ENCODE measurements around the gene HOOK2. TPM values are rescaled to one million over a fixed set of nuclear protein-coding genes. Genes with fewer than 3 reads are reported as not detected.

HOOK2 gene
- total and polyA plus RNA-seq, 2 donors from 2014 or later, result 41.8 to 58.1 TPM

- Histone ChIP-seq H3K4me3 (ENCODE audit: low read length in 3 of 3) (no peak overlapping the region), H3K9me3 (ENCODE audit: control insufficient read depth in 2 of 3, insufficient read depth in 1 of 3, low read length in 3 of 3) (no peaks in the 10 kb centered on the region), H3K27me3 (ENCODE audit: control insufficient read depth, insufficient read depth, low read length) (no peaks in the 10 kb centered on the region), H3K4me1 (ENCODE audit: control insufficient read depth in 2 of 3, insufficient read depth in 2 of 3, low read depth in 1 of 3, low read length in 3 of 3) (no peaks in the 10 kb centered on the region), H3K36me3 (ENCODE audit: control insufficient read depth in 2 of 3, insufficient read depth in 3 of 3, low read length in 3 of 3) (no peaks in the 10 kb centered on the region), H3K27ac (ENCODE audit: low read depth in 2 of 2, low read length in 2 of 2) (no peak overlapping the region), H3K9ac (ENCODE audit: low read length in 3 of 3) (no peak overlapping the region)
- no peak for TF ChIP-seq CTCF (IDR thresholded peaks at IDR 0.05; ENCODE audit: borderline replicate concordance, extremely low read depth, insufficient read depth)
- DNase-seq, result no peak
- intact Hi-C loops (cut with DNase I), result no loop called here
- no peak for FAIRE-seq
These were observed 39.7 kb upstream of the HOOK2 start for GRCh38 chr19:12815088-12815487.

DNA sequence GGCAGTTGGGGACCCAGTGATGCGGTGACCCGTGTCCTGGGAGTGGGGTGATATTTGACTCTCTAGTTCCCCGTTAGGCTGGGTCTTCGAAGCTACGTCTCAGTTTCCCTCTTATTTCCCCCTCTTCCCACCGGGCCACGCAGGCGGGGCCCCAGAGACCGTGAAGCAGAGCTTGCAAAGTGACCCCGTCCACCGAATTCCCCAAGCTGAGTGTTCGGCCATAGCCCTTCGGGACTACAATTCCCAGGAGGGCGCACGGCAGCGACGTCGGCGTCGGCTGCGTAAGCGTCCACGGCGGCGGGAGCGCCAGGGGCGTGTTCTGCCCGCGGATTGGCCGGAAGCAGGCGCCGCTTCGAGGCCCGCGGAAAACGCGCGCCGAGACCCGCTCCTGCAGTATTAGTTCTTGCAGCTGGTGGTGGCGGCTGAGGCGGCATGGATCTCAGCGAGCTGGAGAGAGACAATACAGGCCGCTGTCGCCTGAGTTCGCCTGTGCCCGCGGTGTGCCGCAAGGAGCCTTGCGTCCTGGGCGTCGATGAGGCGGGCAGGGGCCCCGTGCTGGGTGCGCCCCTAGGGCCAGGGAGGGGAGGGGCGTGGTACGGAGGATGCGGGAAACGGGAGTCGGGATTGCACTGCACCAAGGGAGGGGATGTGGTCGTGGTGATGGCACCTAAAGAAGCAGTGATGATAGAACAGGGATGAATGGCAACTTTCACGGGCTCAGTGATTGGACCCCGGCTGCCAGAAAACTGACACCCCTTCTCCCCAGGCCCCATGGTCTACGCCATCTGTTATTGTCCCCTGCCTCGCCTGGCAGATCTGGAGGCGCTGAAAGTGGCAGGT, 31.1 kb upstream of the HOOK2 start, which contains the start of gene RNASEH2A:
Gene RNASEH2A (plus strand): TSS at position 343 of the 840 bp plus-strand sequence. CDS start 90 bp downstream, at position 433.
- no peaks in the 10 kb centered on the region for H3K27me3 ChIP-seq (ENCODE audit: control insufficient read depth, insufficient read depth, low read length)
- H3K36me3 ChIP-seq (ENCODE audit: control insufficient read depth in 2 of 3, insufficient read depth in 3 of 3, low read length in 3 of 3), result no peaks in the 10 kb centered on the region
- DNase-seq (peak; percentile 92 to 97 (median 96)), FAIRE-seq (no peak)
- intact Hi-C loops (cut with DNase I), result no loop called here
- H3K9me3 ChIP-seq (ENCODE audit: control insufficient read depth in 2 of 3, insufficient read depth in 1 of 3, low read length in 3 of 3), result no peaks in the 10 kb centered on the region
- peaks cover 0 to 13% (median 10%) of the 10 kb centered on the region in 3 donors for H3K4me1 ChIP-seq (ENCODE audit: control insufficient read depth in 2 of 3, insufficient read depth in 2 of 3, low read depth in 1 of 3, low read length in 3 of 3)
- peak within 1 kb of the TSS; percentile 57 to 87 (median 73) for H3K9ac ChIP-seq (ENCODE audit: low read length in 3 of 3)
- peak within 1 kb of the TSS in 1 of 2 donors; percentile 32 for H3K27ac ChIP-seq (ENCODE audit: low read depth in 2 of 2, low read length in 2 of 2)
- no peak for TF ChIP-seq CTCF (IDR thresholded peaks at IDR 0.05; ENCODE audit: borderline replicate concordance, extremely low read depth, insufficient read depth)
- peak within 1 kb of the TSS; percentile 68 to 82 (median 74) for H3K4me3 ChIP-seq (ENCODE audit: low read length in 3 of 3)

- DNase-seq, result peak in 1 of 5 donors; percentile 61
- Histone ChIP-seq H3K27me3 (ENCODE audit: control insufficient read depth, insufficient read depth, low read length) (no peaks in the 10 kb centered on the region), H3K27ac (ENCODE audit: low read depth in 2 of 2, low read length in 2 of 2) (no peak overlapping the region), H3K9me3 (ENCODE audit: control insufficient read depth in 2 of 3, insufficient read depth in 1 of 3, low read length in 3 of 3) (no peaks in the 10 kb centered on the region), H3K36me3 (ENCODE audit: control insufficient read depth in 2 of 3, insufficient read depth in 3 of 3, low read length in 3 of 3) (peaks cover 0 to 5% (median 0%) of the 10 kb centered on the region in 3 donors), H3K4me1 (ENCODE audit: control insufficient read depth in 2 of 3, insufficient read depth in 2 of 3, low read depth in 1 of 3, low read length in 3 of 3) (peaks cover 0 to 23% (median 15%) of the 10 kb centered on the region in 3 donors), H3K9ac (ENCODE audit: low read length in 3 of 3) (no peak overlapping the region), H3K4me3 (ENCODE audit: low read length in 3 of 3) (no peak overlapping the region)
- no peak for TF ChIP-seq CTCF (IDR thresholded peaks at IDR 0.05; ENCODE audit: borderline replicate concordance, extremely low read depth, insufficient read depth)
- no peak for FAIRE-seq
- intact Hi-C loops (cut with DNase I), result no loop called here
These were observed 28.7 kb upstream of the HOOK2 start for GRCh38 chr19:12804051-12804450.
